ENCODE results near the gene PRSS22.

GRCh38 chr16:2829501-2830354 lies 28.2 kb downstream of the PRSS22 start, which contains the start of gene ZG16B:
- TF ChIP-seq, protein P1, sequence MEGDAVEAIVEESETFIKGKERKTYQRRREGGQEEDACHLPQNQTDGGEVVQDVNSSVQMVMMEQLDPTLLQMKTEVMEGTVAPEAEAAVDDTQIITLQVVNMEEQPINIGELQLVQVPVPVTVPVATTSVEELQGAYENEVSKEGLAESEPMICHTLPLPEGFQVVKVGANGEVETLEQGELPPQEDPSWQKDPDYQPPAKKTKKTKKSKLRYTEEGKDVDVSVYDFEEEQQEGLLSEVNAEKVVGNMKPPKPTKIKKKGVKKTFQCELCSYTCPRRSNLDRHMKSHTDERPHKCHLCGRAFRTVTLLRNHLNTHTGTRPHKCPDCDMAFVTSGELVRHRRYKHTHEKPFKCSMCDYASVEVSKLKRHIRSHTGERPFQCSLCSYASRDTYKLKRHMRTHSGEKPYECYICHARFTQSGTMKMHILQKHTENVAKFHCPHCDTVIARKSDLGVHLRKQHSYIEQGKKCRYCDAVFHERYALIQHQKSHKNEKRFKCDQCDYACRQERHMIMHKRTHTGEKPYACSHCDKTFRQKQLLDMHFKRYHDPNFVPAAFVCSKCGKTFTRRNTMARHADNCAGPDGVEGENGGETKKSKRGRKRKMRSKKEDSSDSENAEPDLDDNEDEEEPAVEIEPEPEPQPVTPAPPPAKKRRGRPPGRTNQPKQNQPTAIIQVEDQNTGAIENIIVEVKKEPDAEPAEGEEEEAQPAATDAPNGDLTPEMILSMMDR (IDR thresholded peaks at IDR 0.05): no peak
- no peak for TF ChIP-seq EZH2 (IDR thresholded peaks at IDR 0.05; ENCODE audit: borderline replicate concordance, insufficient read depth, low read depth, low read length, poor library complexity, severe bottlenecking)

Measured in B cell (primary cell).